ENCODE data around the gene RNF215.
A peak's percentile ranks its signal among the peaks of the same experiment; 100 is the strongest.
"Not testable (repeated sequence)": the region's sequence is repeated elsewhere in the genome, so short reads cannot be mapped to it uniquely, and the experiment has no call there.

Gene RNF215

GRCh38 chr22:30365891-30366290, 21.3 kb downstream of the RNF215 start:
- no peak for DNase-seq (ENCODE audit: extremely low read depth in 1 of 2, low read depth in 1 of 2)

- no peak for DNase-seq (ENCODE audit: extremely low read depth in 1 of 2, low read depth in 1 of 2)
These were observed 24.4 kb downstream of the RNF215 start for GRCh38 chr22:30362651-30363281.

GRCh38 chr22:30361916-30362650, 25.1 kb downstream of the RNF215 start:
- DNase-seq (ENCODE audit: extremely low read depth in 1 of 2, low read depth in 1 of 2) = no peak

- no peak for DNase-seq (ENCODE audit: extremely low read depth in 1 of 2, low read depth in 1 of 2)
These were observed 28.7 kb downstream of the RNF215 start for GRCh38 chr22:30358541-30358940.

GRCh38 chr22:30357650-30358215, 29.5 kb downstream of the RNF215 start:
- DNase-seq (ENCODE audit: extremely low read depth in 1 of 2, low read depth in 1 of 2) = no peak

GRCh38 chr22:30357236-30357570, 30.0 kb downstream of the RNF215 start:
- peak in 1 of 2 donors; percentile 14 for DNase-seq (ENCODE audit: extremely low read depth in 1 of 2, low read depth in 1 of 2)

- DNase-seq (ENCODE audit: extremely low read depth in 1 of 2, low read depth in 1 of 2) = peak; percentile 60 to 82
These were observed 30.6 kb downstream of the RNF215 start, which contains the start of the genes CCDC157 and SF3A1 for GRCh38 chr22:30356449-30357235. Gene CCDC157, plus strand, starts transcription at chr22:30357007. Its CDS starts 8,994 bp downstream, at chr22:30366001. Gene SF3A1, minus strand, starts transcription at chr22:30356894. Its CDS starts 102 bp downstream, at chr22:30356792.

GRCh38 chr22:30354644-30355043, 32.6 kb downstream of the RNF215 start:
- DNase-seq (ENCODE audit: extremely low read depth in 1 of 2, low read depth in 1 of 2) = no peak

GRCh38 chr22:30351226-30351625, 36.0 kb downstream of the RNF215 start:
- DNase-seq (ENCODE audit: extremely low read depth in 1 of 2, low read depth in 1 of 2) = no peak

GRCh38 chr22:30348809-30349208, 38.4 kb downstream of the RNF215 start:
- no peak for DNase-seq (ENCODE audit: extremely low read depth in 1 of 2, low read depth in 1 of 2)

- no peak for DNase-seq (ENCODE audit: extremely low read depth in 1 of 2, low read depth in 1 of 2)
These were observed 38.8 kb downstream of the RNF215 start for GRCh38 chr22:30348404-30348803.

- DNase-seq (ENCODE audit: extremely low read depth in 1 of 2, low read depth in 1 of 2) = no peak
These were observed 39.8 kb downstream of the RNF215 start for GRCh38 chr22:30347255-30347892.

GRCh38 chr22:30344447-30345200, 42.6 kb downstream of the RNF215 start:
- DNase-seq (ENCODE audit: extremely low read depth in 1 of 2, low read depth in 1 of 2) = no peak

- no peak for DNase-seq (ENCODE audit: extremely low read depth in 1 of 2, low read depth in 1 of 2)
These were observed 46.1 kb downstream of the RNF215 start for GRCh38 chr22:30340911-30341685.

GRCh38 chr22:30338802-30339201, 48.4 kb downstream of the RNF215 start:
- no peak for DNase-seq (ENCODE audit: extremely low read depth in 1 of 2, low read depth in 1 of 2)

- DNase-seq (ENCODE audit: extremely low read depth in 1 of 2, low read depth in 1 of 2) = not testable (repeated sequence)
These were observed 48.9 kb downstream of the RNF215 start for GRCh38 chr22:30338341-30338740.

- DNase-seq (ENCODE audit: extremely low read depth in 1 of 2, low read depth in 1 of 2) = no peak
These were observed 49.8 kb downstream of the RNF215 start for GRCh38 chr22:30337461-30337778.

GRCh38 chr22:30336752-30337460, 50.3 kb downstream of the RNF215 start:
- DNase-seq (ENCODE audit: extremely low read depth in 1 of 2, low read depth in 1 of 2) = no peak

- no peak for DNase-seq (ENCODE audit: extremely low read depth in 1 of 2, low read depth in 1 of 2)
These were observed 52.0 kb downstream of the RNF215 start for GRCh38 chr22:30335236-30335635.
